HG03280 (cell line): ENCODE measurements around the gene PCDH9.
"Not testable (repeated sequence)": the region's sequence is repeated elsewhere in the genome, so short reads cannot be mapped to it uniquely, and the experiment has no call there.

Experiments
- ATAC-seq: cut with Tn5 transposase; IDR thresholded peaks from one replicate; pipeline ENCODE4 v1.9.1; 2021; ENCODE audit warnings: mild to moderate bottlenecking, moderate library complexity; ENCODE audit not compliant: unreplicated experiment

The PCDH9 gene

DNA sequence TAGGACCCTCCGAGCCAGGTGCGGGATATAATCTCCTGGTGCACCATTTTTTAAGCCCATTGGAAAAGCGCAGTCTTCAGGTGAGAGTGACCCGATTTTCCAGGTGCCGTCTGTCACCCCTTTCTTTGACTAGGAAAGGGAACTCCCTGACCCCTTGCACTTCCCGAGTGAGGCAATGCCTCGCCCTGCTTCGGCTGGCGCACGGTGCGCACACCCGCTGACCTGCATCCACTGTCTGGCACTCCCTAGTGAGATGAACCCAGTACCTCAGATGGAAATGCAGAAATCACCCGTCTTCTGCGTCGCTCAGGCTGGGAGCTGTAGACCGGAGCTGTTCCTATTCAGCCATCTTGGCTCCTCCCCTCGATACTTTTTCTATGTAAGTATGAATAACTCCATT is 970.7 kb downstream of the PCDH9 start:
- not testable (repeated sequence) for ATAC-seq
